Liver (tissue), 9 donors: ENCODE results near the gene SLC25A13. TPM values are rescaled to one million over a fixed set of nuclear protein-coding genes. Genes with fewer than 3 reads are reported as not detected.
"Not testable (repeated sequence)": the region's sequence is repeated elsewhere in the genome, so short reads cannot be mapped to it uniquely, and the experiment has no call there.

Experiments used
- DNase-seq: peaks from one replicate; pipeline ENCODE4 v3.0.0-alpha.2; 2017; ENCODE audit warnings: low spot score
- H3K27ac ChIP-seq, 2 donors: one replicate each; pipeline ENCODE4 v1.7.0; 2013; ENCODE audit warnings: inconsistent platforms in 2 of 2, low read length in 2 of 2, control low read depth in 1 of 2, low read depth in 1 of 2, mild to moderate bottlenecking in 1 of 2
- H3K27me3 ChIP-seq, 4 donors: one replicate each; pipeline versions ENCODE4 v1.6.1 to v1.7.0; 2013; ENCODE audit warnings: low read length in 3 of 4, inconsistent platforms in 1 of 4, mild to moderate bottlenecking in 1 of 4, moderate library complexity in 1 of 4; ENCODE audit not compliant: control insufficient read depth in 4 of 4, insufficient read depth in 4 of 4
- H3K36me3 ChIP-seq, 4 donors: one replicate each; pipeline versions ENCODE4 v1.6.1 to v1.7.0; 2013; ENCODE audit warnings: low read length in 3 of 4, mild to moderate bottlenecking in 3 of 4, low read depth in 1 of 4, moderate library complexity in 1 of 4; ENCODE audit not compliant: control insufficient read depth in 4 of 4, insufficient read depth in 3 of 4
- H3K4me1 ChIP-seq, 4 donors: one replicate each; pipeline versions ENCODE4 v1.6.1 to v1.7.0; 2013; ENCODE audit warnings: low read length in 3 of 4, mild to moderate bottlenecking in 3 of 4, moderate library complexity in 1 of 4; ENCODE audit not compliant: control insufficient read depth in 4 of 4, insufficient read depth in 4 of 4
- H3K4me3 ChIP-seq, 3 donors: one replicate each; pipeline versions ENCODE4 v1.6.1 to v1.7.0; 2013; ENCODE audit warnings: low read length in 3 of 3, control low read depth in 1 of 3, low read depth in 1 of 3, mild to moderate bottlenecking in 1 of 3
- H3K9ac ChIP-seq, 2 donors: one replicate each; pipeline ENCODE4 v1.7.0; 2013; ENCODE audit warnings: low read length in 2 of 2, mild to moderate bottlenecking in 2 of 2, moderate library complexity in 2 of 2, control low read depth in 1 of 2, low read depth in 1 of 2
- H3K9me3 ChIP-seq, 4 donors: one replicate each; pipeline versions ENCODE4 v1.6.1 to v1.7.0; 2013; ENCODE audit warnings: low read length in 3 of 4; ENCODE audit not compliant: control insufficient read depth in 4 of 4
- EGR1 ChIP-seq, 2 donors: IDR thresholded peaks; 2 replicates each; pipeline ENCODE4 v1.6.1; 2016 to 2018; ENCODE audit warnings: antibody characterized with exemption in 2 of 2, low read depth in 2 of 2
- FOXA2 ChIP-seq: IDR thresholded peaks from 2 replicates; pipeline ENCODE4 v1.6.1; 2016; ENCODE audit warnings: antibody characterized with exemption
- GABPA ChIP-seq, 2 donors: IDR thresholded peaks in 1 of 2; conservative IDR thresholded peaks in 1 of 2; 2 replicates each; pipeline ENCODE4 v1.6.1; 2016; ENCODE audit warnings: antibody characterized with exemption in 2 of 2, mild to moderate bottlenecking in 1 of 2, moderate library complexity in 1 of 2
- HNF4A ChIP-seq, 2 donors: conservative IDR thresholded peaks; 2 replicates each; pipeline ENCODE4 v1.6.1; 2016; ENCODE audit warnings: antibody characterized with exemption in 2 of 2, mild to moderate bottlenecking in 2 of 2
- HNF4G ChIP-seq: IDR thresholded peaks from 2 replicates; pipeline ENCODE4 v1.6.1; 2016; ENCODE audit warnings: antibody characterized with exemption
- NR2F2 ChIP-seq: IDR thresholded peaks from 2 replicates; pipeline ENCODE4 v1.6.1; 2016; ENCODE audit warnings: antibody characterized with exemption
- RAD21 ChIP-seq, 2 donors: IDR thresholded peaks; 2 replicates each; pipeline ENCODE4 v1.6.1; 2016; ENCODE audit warnings: antibody characterized with exemption in 2 of 2, mild to moderate bottlenecking in 2 of 2
- SP1 ChIP-seq: IDR thresholded peaks from 2 replicates; pipeline ENCODE4 v1.6.1; 2018; ENCODE audit warnings: antibody characterized with exemption, mild to moderate bottlenecking
- TAF1 ChIP-seq: conservative IDR thresholded peaks from 2 replicates; pipeline ENCODE4 v1.6.1; 2016; ENCODE audit warnings: antibody characterized with exemption, mild to moderate bottlenecking
- YY1 ChIP-seq: IDR thresholded peaks from 2 replicates; pipeline ENCODE4 v1.6.1; 2016; ENCODE audit warnings: antibody characterized with exemption, mild to moderate bottlenecking
- WGBS: extraction: QIAGEN DNeasy Blood & Tissue Kit; methylation state at CpG from one replicate; pipeline ENCODE4 v1.1.7; 2013; 5-methylcytosine and 5-hydroxymethylcytosine counted together
- polyA plus RNA-seq, 2 donors: library from polyadenylated mRNA; stranded (reverse) in 1 of 2; unstranded in 1 of 2; fragments of 200-250 nt in 1 of 2; fragments of >200 nt in 1 of 2; fragmentation: Nextera tagmentation in 1 of 2; extraction: Ambion mirVana in 1 of 2; gene quantifications; one replicate each; pipeline versions ENCODE4 v1.2.1 to v1.2.3, GENCODE V29; 2013 to 2015
- total RNA-seq, 2 donors: library from RNA; depleted of rRNA; stranded (reverse); fragments of >200 nt; gene quantifications; one replicate each; pipeline ENCODE4 v1.2.3, GENCODE V29; 2014
- TF ChIP-seq, protein P1 (sequence below): IDR thresholded peaks from 2 replicates; pipeline ENCODE4 v1.6.1; 2016; ENCODE audit warnings: antibody characterized with exemption
- TF ChIP-seq, protein P2 (sequence below): IDR thresholded peaks from 2 replicates; pipeline ENCODE4 v1.6.1; 2016; ENCODE audit warnings: antibody characterized with exemption
- donor health status: healthy.
- donor health status: healthy.
- donor health status: healthy.
- donor health status: healthy.
- donor health status: healthy.

Gene SLC25A13
- total and polyA plus RNA-seq, 4 donors: 45.6 to 116 (median 63.9) TPM

DNA sequence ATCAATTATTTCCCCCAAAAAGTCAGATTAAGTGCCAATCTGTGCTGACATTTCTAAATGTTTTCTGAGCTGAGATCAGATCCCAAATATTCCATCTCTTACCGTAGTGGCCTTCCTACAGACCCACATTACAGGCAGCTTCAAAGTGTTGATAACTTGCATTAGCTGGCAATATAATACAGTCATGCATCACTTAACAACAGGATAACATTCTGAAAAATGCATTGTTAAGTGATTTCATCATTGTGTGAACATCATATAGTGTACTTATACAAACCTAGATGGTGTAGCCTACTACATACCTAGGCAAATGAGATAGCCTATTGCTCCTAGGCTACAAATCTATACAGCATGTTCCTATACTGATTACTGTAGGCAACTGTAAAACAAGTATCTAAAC is 22.4 kb downstream of the SLC25A13 start:
- H3K9me3 ChIP-seq: no peaks in the 10 kb centered on the region
- H3K27me3 ChIP-seq: no peaks in the 10 kb centered on the region
- peaks cover 10 to 60% (median 38%) of the 10 kb centered on the region in 4 donors for H3K4me1 ChIP-seq
- no peak overlapping the region for H3K4me3 ChIP-seq
- no peak overlapping the region for H3K27ac ChIP-seq
- TF ChIP-seq EGR1 (IDR thresholded peaks at IDR 0.05; ENCODE audit: low read depth in 2 of 2) (no peak), TAF1 (no peak), HNF4A (conservative IDR thresholded peaks at IDR 0.05) (no peak), GABPA (IDR thresholded peaks at IDR 0.05 in 1 of 2, conservative IDR thresholded peaks at IDR 0.05 in 1 of 2) (no peak), RAD21 (IDR thresholded peaks at IDR 0.05) (no peak), SP1 (no peak), HNF4G (no peak)
- TF ChIP-seq, protein P1, sequence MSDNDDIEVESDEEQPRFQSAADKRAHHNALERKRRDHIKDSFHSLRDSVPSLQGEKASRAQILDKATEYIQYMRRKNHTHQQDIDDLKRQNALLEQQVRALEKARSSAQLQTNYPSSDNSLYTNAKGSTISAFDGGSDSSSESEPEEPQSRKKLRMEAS: no peak
- TF ChIP-seq, protein P2, sequence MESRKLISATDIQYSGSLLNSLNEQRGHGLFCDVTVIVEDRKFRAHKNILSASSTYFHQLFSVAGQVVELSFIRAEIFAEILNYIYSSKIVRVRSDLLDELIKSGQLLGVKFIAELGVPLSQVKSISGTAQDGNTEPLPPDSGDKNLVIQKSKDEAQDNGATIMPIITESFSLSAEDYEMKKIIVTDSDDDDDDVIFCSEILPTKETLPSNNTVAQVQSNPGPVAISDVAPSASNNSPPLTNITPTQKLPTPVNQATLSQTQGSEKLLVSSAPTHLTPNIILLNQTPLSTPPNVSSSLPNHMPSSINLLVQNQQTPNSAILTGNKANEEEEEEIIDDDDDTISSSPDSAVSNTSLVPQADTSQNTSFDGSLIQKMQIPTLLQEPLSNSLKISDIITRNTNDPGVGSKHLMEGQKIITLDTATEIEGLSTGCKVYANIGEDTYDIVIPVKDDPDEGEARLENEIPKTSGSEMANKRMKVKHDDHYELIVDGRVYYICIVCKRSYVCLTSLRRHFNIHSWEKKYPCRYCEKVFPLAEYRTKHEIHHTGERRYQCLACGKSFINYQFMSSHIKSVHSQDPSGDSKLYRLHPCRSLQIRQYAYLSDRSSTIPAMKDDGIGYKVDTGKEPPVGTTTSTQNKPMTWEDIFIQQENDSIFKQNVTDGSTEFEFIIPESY: no peak
- WGBS: 92% methylated on average over 1 of the region's 1 CpG
- no peak overlapping the region for H3K9ac ChIP-seq
- peaks cover 0 to 7% (median 4%) of the 10 kb centered on the region in 4 donors for H3K36me3 ChIP-seq
- no peak for DNase-seq

DNA sequence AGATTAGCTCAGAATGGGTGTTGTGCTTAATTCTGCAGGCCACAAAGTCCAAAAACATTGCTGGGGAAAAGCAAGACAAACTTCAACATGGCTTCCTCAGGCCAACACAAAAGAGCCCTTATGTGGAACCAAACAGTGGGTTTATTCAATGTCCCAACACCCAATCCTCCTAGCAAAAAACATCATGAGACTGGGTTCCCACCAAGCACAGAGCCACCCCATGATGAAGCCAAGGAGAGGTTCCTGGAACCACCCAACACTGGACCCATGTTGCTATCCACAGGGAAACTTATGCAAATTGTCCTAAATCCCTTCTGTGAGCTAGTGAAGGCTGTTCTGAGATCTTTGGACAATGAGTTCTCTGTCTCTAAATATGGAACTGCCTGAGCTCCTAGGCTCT is 24.0 kb downstream of the SLC25A13 start:
- H3K9ac ChIP-seq: no peak overlapping the region
- TF ChIP-seq YY1 (no peak), FOXA2 (no peak), SP1 (no peak), EGR1 (IDR thresholded peaks at IDR 0.05; ENCODE audit: low read depth in 2 of 2) (no peak), NR2F2 (no peak)
- TF ChIP-seq, protein P2: no peak
- H3K4me3 ChIP-seq: no peak overlapping the region
- H3K36me3 ChIP-seq: peaks cover 0 to 7% (median 4%) of the 10 kb centered on the region in 4 donors
- no peaks in the 10 kb centered on the region for H3K9me3 ChIP-seq
- H3K27me3 ChIP-seq: no peaks in the 10 kb centered on the region
- no peak for DNase-seq
- H3K27ac ChIP-seq: no peak overlapping the region
- peaks cover 7 to 44% (median 24%) of the 10 kb centered on the region in 4 donors for H3K4me1 ChIP-seq

DNA sequence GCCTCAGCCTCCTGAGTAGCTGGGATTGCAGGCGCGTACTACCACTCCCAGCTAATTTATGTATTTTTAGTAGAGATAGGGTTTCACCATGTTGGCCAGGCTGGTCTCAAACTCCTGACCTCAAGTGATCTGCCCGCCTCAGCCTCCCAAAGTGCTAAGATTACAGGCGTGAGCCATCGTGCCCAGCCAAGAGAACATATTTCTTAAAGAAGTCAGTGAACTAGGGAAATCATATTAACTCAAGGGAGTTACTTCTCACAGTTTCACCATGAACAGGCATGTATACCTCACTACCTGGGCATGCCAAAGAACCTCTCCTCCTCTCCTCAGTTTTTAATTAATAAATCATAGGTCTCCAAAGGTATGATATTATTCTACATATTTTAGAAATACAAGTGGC is 24.5 kb downstream of the SLC25A13 start:
- H3K36me3 ChIP-seq, H3K4me3 ChIP-seq, H3K27me3 ChIP-seq, H3K27ac ChIP-seq, DNase-seq, H3K9ac ChIP-seq, H3K9me3 ChIP-seq: not testable (repeated sequence)
- 93% methylated on average over 5 of the region's 5 CpGs for WGBS
- H3K4me1 ChIP-seq: peaks cover 5 to 40% (median 21%) of the 10 kb centered on the region in 4 donors

DNA sequence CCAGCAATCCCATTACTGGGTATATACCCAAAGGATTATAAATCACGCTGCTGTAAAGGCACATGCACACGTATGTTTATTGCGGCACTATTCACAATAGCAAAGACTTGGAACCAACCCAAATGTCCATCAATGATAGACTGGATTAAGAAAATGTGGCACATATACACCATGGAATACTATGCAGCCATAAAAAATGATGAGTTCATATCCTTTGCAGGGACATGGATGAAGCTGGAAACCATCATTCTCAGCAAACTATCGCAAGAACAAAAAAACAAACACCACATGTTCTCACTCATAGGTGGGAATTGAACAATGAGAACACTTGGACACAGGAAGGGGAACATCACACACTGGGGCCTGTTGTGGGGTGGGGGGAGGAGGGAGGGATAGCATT is 28.0 kb downstream of the SLC25A13 start:
- not testable (repeated sequence) for H3K9me3 ChIP-seq, DNase-seq, H3K4me1 ChIP-seq, H3K27ac ChIP-seq, H3K36me3 ChIP-seq, H3K4me3 ChIP-seq, H3K9ac ChIP-seq, H3K27me3 ChIP-seq
- 94% methylated on average over 4 of the region's 4 CpGs for WGBS
